OCI-LY1 (cell line): ENCODE measurements around the gene TRPM1.
A peak's percentile ranks its signal among the peaks of the same experiment; 100 is the strongest.

Source experiments
- H2AFZ ChIP-seq: fragments of 200-600 bp; sonication (generic), shearing (Covaris generic); 2 replicates; pipeline ENCODE4 v1.6.0; 2014; ENCODE audit warnings: antibody characterized with exemption, mild to moderate bottlenecking, low read length
- H3F3A ChIP-seq: fragments of 200-600 bp; sonication (generic), shearing (Covaris generic); 2 replicates; pipeline ENCODE4 v1.6.0; 2014; ENCODE audit warnings: mild to moderate bottlenecking, antibody characterized with exemption, low read length, moderate library complexity; ENCODE audit not compliant: insufficient read depth
- H3K27ac ChIP-seq: fragments of 200-600 bp; sonication (generic); 2 replicates; pipeline ENCODE4 v1.5.1; 2014; ENCODE audit warnings: low read length, mixed run types, mild to moderate bottlenecking, low read depth; ENCODE audit not compliant: poor library complexity, severe bottlenecking
- H3K27me3 ChIP-seq: fragments of 200-600 bp; sonication (generic); 2 replicates; pipeline ENCODE4 v1.6.0; 2014; ENCODE audit warnings: antibody characterized with exemption, mild to moderate bottlenecking, low read length, moderate library complexity; ENCODE audit not compliant: insufficient read depth
- H3K36me3 ChIP-seq: fragments of 200-600 bp; sonication (generic); 2 replicates; pipeline ENCODE4 v1.6.1; 2014; ENCODE audit warnings: mild to moderate bottlenecking, antibody characterized with exemption, low read length, moderate library complexity, mixed read lengths; ENCODE audit not compliant: insufficient read depth
- H3K4me1 ChIP-seq: fragments of 200-600 bp; sonication (generic); 2 replicates; pipeline ENCODE4 v1.5.1; 2014; ENCODE audit warnings: mild to moderate bottlenecking, low read length, moderate library complexity; ENCODE audit not compliant: insufficient read depth, severe bottlenecking
- H3K4me2 ChIP-seq: fragments of 200-600 bp; sonication (generic), shearing (Covaris generic); 2 replicates; pipeline ENCODE4 v1.6.1; 2014; ENCODE audit warnings: low read length
- H3K4me3 ChIP-seq: fragments of 200-600 bp; sonication (generic); 2 replicates; pipeline ENCODE4 v1.5.1; 2014; ENCODE audit warnings: low read length, low read depth, mild to moderate bottlenecking, mixed read lengths; ENCODE audit not compliant: poor library complexity, severe bottlenecking
- H3K79me2 ChIP-seq: fragments of 200-600 bp; shearing (Covaris generic); 2 replicates; pipeline ENCODE4 v1.6.1; 2016; ENCODE audit warnings: mixed run types, low read length, mixed read lengths; ENCODE audit not compliant: insufficient read depth
- H3K9ac ChIP-seq: fragments of 200-600 bp; sonication (generic), shearing (Covaris generic); 2 replicates; pipeline ENCODE4 v1.6.1; 2014; ENCODE audit warnings: mild to moderate bottlenecking, low read length, mixed read lengths
- H3K9me2 ChIP-seq: fragments of 200-600 bp; sonication (generic), shearing (Covaris generic); 2 replicates; pipeline ENCODE4 v1.6.1; 2014; ENCODE audit warnings: low read depth, mild to moderate bottlenecking, low read length, mixed read lengths
- H3K9me3 ChIP-seq: fragments of 200-600 bp; shearing (Covaris generic); 2 replicates; pipeline ENCODE4 v1.6.1; 2014; ENCODE audit warnings: low read length, mixed read lengths
- H4K20me1 ChIP-seq: fragments of 200-600 bp; sonication (generic), shearing (Covaris generic); 2 replicates; pipeline ENCODE4 v1.6.0; 2016; ENCODE audit warnings: mild to moderate bottlenecking, low read length; ENCODE audit not compliant: insufficient read depth
- EZH2 ChIP-seq: fragments of 200-600 bp; sonication (generic), shearing (Covaris generic); IDR thresholded peaks from 2 replicates; pipeline ENCODE4 v1.8.0; 2017; ENCODE audit warnings: borderline replicate concordance, mixed run types, mild to moderate bottlenecking, antibody characterized with exemption, low read length, moderate library complexity, mixed read lengths
- TF ChIP-seq, protein P1 (sequence below): fragments of 200-600 bp; sonication (generic), shearing (Covaris generic); IDR thresholded peaks from 2 replicates; pipeline ENCODE4 v1.5.1; 2017; ENCODE audit warnings: mild to moderate bottlenecking, antibody characterized with exemption, low read length, moderate library complexity, mixed read lengths

The TRPM1 gene

GRCh38 chr15:31013863-31014607 lies 87.5 kb downstream of the TRPM1 start:
- Histone ChIP-seq H3F3A (no peaks in the 10 kb centered on the region), H3K9ac (peak overlapping the region; percentile 6; the same call in 1 of the 2 replicates), H2AFZ (peak overlapping the region; percentile 82), H3K36me3 (no peaks in the 10 kb centered on the region; the same call in 1 of the 2 replicates), H3K9me2 (no peaks in the 10 kb centered on the region), H3K9me3 (no peaks in the 10 kb centered on the region), H4K20me1 (no peaks in the 10 kb centered on the region), H3K79me2 (no peaks in the 10 kb centered on the region), H3K27me3 (no peaks in the 10 kb centered on the region), H3K4me3 (no peak overlapping the region), H3K4me1 (peaks cover 16% of the 10 kb centered on the region), H3K27ac (peak overlapping the region; percentile 70), H3K4me2 (peak overlapping the region; percentile 19; the same call in 1 of the 2 replicates)
- TF ChIP-seq, protein P1, sequence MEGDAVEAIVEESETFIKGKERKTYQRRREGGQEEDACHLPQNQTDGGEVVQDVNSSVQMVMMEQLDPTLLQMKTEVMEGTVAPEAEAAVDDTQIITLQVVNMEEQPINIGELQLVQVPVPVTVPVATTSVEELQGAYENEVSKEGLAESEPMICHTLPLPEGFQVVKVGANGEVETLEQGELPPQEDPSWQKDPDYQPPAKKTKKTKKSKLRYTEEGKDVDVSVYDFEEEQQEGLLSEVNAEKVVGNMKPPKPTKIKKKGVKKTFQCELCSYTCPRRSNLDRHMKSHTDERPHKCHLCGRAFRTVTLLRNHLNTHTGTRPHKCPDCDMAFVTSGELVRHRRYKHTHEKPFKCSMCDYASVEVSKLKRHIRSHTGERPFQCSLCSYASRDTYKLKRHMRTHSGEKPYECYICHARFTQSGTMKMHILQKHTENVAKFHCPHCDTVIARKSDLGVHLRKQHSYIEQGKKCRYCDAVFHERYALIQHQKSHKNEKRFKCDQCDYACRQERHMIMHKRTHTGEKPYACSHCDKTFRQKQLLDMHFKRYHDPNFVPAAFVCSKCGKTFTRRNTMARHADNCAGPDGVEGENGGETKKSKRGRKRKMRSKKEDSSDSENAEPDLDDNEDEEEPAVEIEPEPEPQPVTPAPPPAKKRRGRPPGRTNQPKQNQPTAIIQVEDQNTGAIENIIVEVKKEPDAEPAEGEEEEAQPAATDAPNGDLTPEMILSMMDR = no peak
- no peak for TF ChIP-seq EZH2

DNA sequence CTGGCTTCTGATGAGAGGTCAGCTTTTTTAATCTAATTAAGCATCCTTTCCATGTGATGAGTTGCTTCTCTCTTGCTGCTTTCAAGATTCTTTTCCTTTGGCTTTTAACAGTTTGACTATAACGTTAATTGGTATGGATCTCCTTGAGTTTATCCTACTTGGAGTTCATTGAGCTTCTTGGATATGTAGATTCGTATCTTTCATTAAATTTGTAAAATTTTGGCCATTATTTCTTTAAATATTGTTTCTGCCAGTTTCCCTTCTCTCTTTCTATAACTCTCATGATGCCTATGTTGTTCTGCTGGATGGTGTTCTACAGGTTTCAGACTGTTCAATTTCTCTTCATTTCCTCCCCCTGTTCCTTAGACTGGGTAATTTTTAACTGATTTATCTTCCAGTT lies 89.1 kb downstream of the TRPM1 start:
- H3K27me3 ChIP-seq = no peaks in the 10 kb centered on the region
- no peaks in the 10 kb centered on the region for H3K79me2 ChIP-seq
- H3K4me1 ChIP-seq = peaks cover 16% of the 10 kb centered on the region
- H4K20me1 ChIP-seq = no peaks in the 10 kb centered on the region
- H3K9me2 ChIP-seq = no peaks in the 10 kb centered on the region
- H3K9me3 ChIP-seq = no peaks in the 10 kb centered on the region
- no peak overlapping the region for H2AFZ ChIP-seq
- no peaks in the 10 kb centered on the region; the same call in 1 of the 2 replicates for H3K36me3 ChIP-seq
- no peak overlapping the region for H3K4me2 ChIP-seq
- no peak overlapping the region for H3K9ac ChIP-seq
- H3K27ac ChIP-seq = no peak overlapping the region
- H3F3A ChIP-seq = no peaks in the 10 kb centered on the region
- TF ChIP-seq EZH2 = no peak
- TF ChIP-seq, protein P1 = no peak
- no peak overlapping the region for H3K4me3 ChIP-seq

- Histone ChIP-seq H3K9me2 (no peaks in the 10 kb centered on the region), H2AFZ (no peak overlapping the region), H3K4me1 (peaks cover 16% of the 10 kb centered on the region), H3K9me3 (no peaks in the 10 kb centered on the region), H3K4me3 (no peak overlapping the region), H3K36me3 (no peaks in the 10 kb centered on the region; the same call in 1 of the 2 replicates), H3K4me2 (no peak overlapping the region), H4K20me1 (no peaks in the 10 kb centered on the region), H3K27ac (no peak overlapping the region), H3K79me2 (no peaks in the 10 kb centered on the region), H3K27me3 (no peaks in the 10 kb centered on the region), H3K9ac (no peak overlapping the region), H3F3A (no peaks in the 10 kb centered on the region)
- TF ChIP-seq, protein P1 = no peak
- TF ChIP-seq EZH2 = no peak
Measured at GRCh38 chr15:31010036-31010435, 91.5 kb downstream of the TRPM1 start.
